ENCODE measurements around the gene QPCTL.
"Not testable (repeated sequence)": the region's sequence is repeated elsewhere in the genome, so short reads cannot be mapped to it uniquely, and the experiment has no call there.

QPCTL gene

GRCh38 chr19:45677351-45678230 is 14.9 kb upstream of the QPCTL start:
- DNase-seq: peak; percentile 88

- DNase-seq: peak; percentile 84
Observed at GRCh38 chr19:45681391-45682015, 11.0 kb upstream of the QPCTL start.

GRCh38 chr19:45682117-45682516 is 10.3 kb upstream of the QPCTL start:
- no peak for DNase-seq

GRCh38 chr19:45682908-45683307 is 9.6 kb upstream of the QPCTL start:
- no peak for DNase-seq

GRCh38 chr19:45685045-45685444 is 7.4 kb upstream of the QPCTL start:
- not testable (repeated sequence) for DNase-seq

GRCh38 chr19:45687599-45687998 is 4.9 kb upstream of the QPCTL start:
- DNase-seq: no peak

GRCh38 chr19:45691516-45692186 is 815 bp upstream of the QPCTL start, which contains the start of gene SNRPD2:
TSS of gene SNRPD2 (minus strand) at chr19:45691953. CDS start at chr19:45691888, 65 bp downstream.
- peak; percentile 90 for DNase-seq

GRCh38 chr19:45693106-45693788 is 781 bp downstream of the QPCTL start:
- DNase-seq: peak; percentile 81

GRCh38 chr19:45701676-45702075 is 9.2 kb downstream of the QPCTL start:
- no peak for DNase-seq

GRCh38 chr19:45705115-45705514 is 12.6 kb downstream of the QPCTL start:
- DNase-seq: no peak

- DNase-seq: no peak
Observed at GRCh38 chr19:45705710-45706415, 13.4 kb downstream of the QPCTL start.

GRCh38 chr19:45710356-45711130 is 18.1 kb downstream of the QPCTL start:
- DNase-seq: no peak

GRCh38 chr19:45711851-45712698 is 19.6 kb downstream of the QPCTL start:
- no peak for DNase-seq

GRCh38 chr19:45712699-45713067 is 20.2 kb downstream of the QPCTL start:
- DNase-seq: no peak

- no peak for DNase-seq
Observed at GRCh38 chr19:45713141-45713540, 20.7 kb downstream of the QPCTL start.

- DNase-seq: no peak
Observed at GRCh38 chr19:45715139-45715538, 22.7 kb downstream of the QPCTL start.

- DNase-seq: peak; percentile 8
Observed at GRCh38 chr19:45716359-45717130, 24.1 kb downstream of the QPCTL start.

- peak; percentile 96 for DNase-seq
Observed at GRCh38 chr19:45717131-45717982, 24.9 kb downstream of the QPCTL start.

All from stimulated activated CD4-positive, alpha-beta T cell treated with anti-CD3 and anti-CD28 coated beads, Interleukin-4, amount 100 ng/mL, for 1 hour (primary cell).